Adipocyte (in vitro differentiated cells): Measurements from ENCODE around the gene RPS18.
"Not testable (repeated sequence)": the region's sequence is repeated elsewhere in the genome, so short reads cannot be mapped to it uniquely, and the experiment has no call there.

Source experiments
- DNase-seq: peaks from one replicate; pipeline ENCODE4 v3.0.0-alpha.2; 2015; ENCODE audit warnings: low read depth
- H3K27me3 ChIP-seq: replicated peaks from 2 replicates; pipeline ENCODE4 v1.7.0; 2013; ENCODE audit warnings: mild to moderate bottlenecking, low read length, moderate library complexity; ENCODE audit not compliant: control insufficient read depth, insufficient read depth
- H3K36me3 ChIP-seq: 2 replicates; pipeline ENCODE4 v1.7.0; 2013; ENCODE audit warnings: low read length, mild to moderate bottlenecking, moderate library complexity; ENCODE audit not compliant: control insufficient read depth, insufficient read depth, severe bottlenecking
- H3K4me1 ChIP-seq: 2 replicates; pipeline ENCODE4 v1.7.0; 2013; ENCODE audit warnings: mild to moderate bottlenecking, low read length, moderate library complexity; ENCODE audit not compliant: control insufficient read depth, insufficient read depth
- H3K4me3 ChIP-seq: 2 replicates; pipeline ENCODE4 v1.7.0; 2013; ENCODE audit warnings: mild to moderate bottlenecking, low read length, moderate library complexity
- H3K9ac ChIP-seq: 2 replicates; pipeline ENCODE4 v1.7.0; 2013; ENCODE audit warnings: mild to moderate bottlenecking, low read length, moderate library complexity
- H3K9me3 ChIP-seq: 2 replicates; pipeline ENCODE4 v1.7.0; 2013; ENCODE audit warnings: mild to moderate bottlenecking, low read length, moderate library complexity; ENCODE audit not compliant: control insufficient read depth

RPS18 gene

GRCh38 chr6:33249732-33250630 lies 21.9 kb upstream of the RPS18 start:
- DNase-seq = peak; percentile 80
- H3K9ac ChIP-seq = peak overlapping the region; percentile 98

GRCh38 chr6:33250731-33251130 lies 21.1 kb upstream of the RPS18 start:
- H3K4me3 ChIP-seq = peak overlapping the region; percentile 90
- H3K4me1 ChIP-seq = peaks cover 46% of the 10 kb centered on the region
- H3K27me3 ChIP-seq = no peaks in the 10 kb centered on the region
- peaks cover 15% of the 10 kb centered on the region for H3K36me3 ChIP-seq
- no peaks in the 10 kb centered on the region for H3K9me3 ChIP-seq
- peak overlapping the region; percentile 98 for H3K9ac ChIP-seq
- DNase-seq = no peak

More at GRCh38 chr6:33249732-33250630, 21.9 kb upstream of the RPS18 start:
- no peaks in the 10 kb centered on the region for H3K27me3 ChIP-seq
- H3K36me3 ChIP-seq = peaks cover 11% of the 10 kb centered on the region
- no peaks in the 10 kb centered on the region for H3K9me3 ChIP-seq
- peak overlapping the region; percentile 90 for H3K4me3 ChIP-seq
- H3K4me1 ChIP-seq = peaks cover 46% of the 10 kb centered on the region

- H3K4me1 ChIP-seq = peaks cover 46% of the 10 kb centered on the region
- H3K4me3 ChIP-seq = no peak overlapping the region
- no peak overlapping the region for H3K9ac ChIP-seq
- no peaks in the 10 kb centered on the region for H3K9me3 ChIP-seq
- H3K36me3 ChIP-seq = peaks cover 15% of the 10 kb centered on the region
- no peaks in the 10 kb centered on the region for H3K27me3 ChIP-seq
- no peak for DNase-seq
These were observed 20.4 kb upstream of the RPS18 start for GRCh38 chr6:33251395-33252012.

GRCh38 chr6:33252759-33253158 lies 19.1 kb upstream of the RPS18 start:
- Histone ChIP-seq H3K9ac (no peak overlapping the region), H3K4me1 (peaks cover 43% of the 10 kb centered on the region), H3K36me3 (peaks cover 19% of the 10 kb centered on the region), H3K27me3 (no peaks in the 10 kb centered on the region), H3K4me3 (no peak overlapping the region), H3K9me3 (no peaks in the 10 kb centered on the region)
- DNase-seq = peak; percentile 39

- DNase-seq = no peak
- Histone ChIP-seq H3K4me1 (peaks cover 33% of the 10 kb centered on the region), H3K27me3 (no peaks in the 10 kb centered on the region), H3K9me3 (no peaks in the 10 kb centered on the region), H3K9ac (no peak overlapping the region), H3K4me3 (no peak overlapping the region), H3K36me3 (peaks cover 30% of the 10 kb centered on the region)
These were observed 17.3 kb upstream of the RPS18 start for GRCh38 chr6:33254591-33254990.

GRCh38 chr6:33259032-33259431 lies 12.8 kb upstream of the RPS18 start:
- Histone ChIP-seq H3K9ac (no peak overlapping the region), H3K4me3 (no peak overlapping the region), H3K9me3 (no peaks in the 10 kb centered on the region), H3K36me3 (peaks cover 53% of the 10 kb centered on the region), H3K4me1 (peaks cover 7% of the 10 kb centered on the region), H3K27me3 (no peaks in the 10 kb centered on the region)
- DNase-seq = no peak

GRCh38 chr6:33262490-33262889 lies 9.4 kb upstream of the RPS18 start:
- not testable (repeated sequence) for H3K4me1 ChIP-seq, H3K27me3 ChIP-seq, DNase-seq, H3K9ac ChIP-seq, H3K9me3 ChIP-seq, H3K4me3 ChIP-seq
- peaks cover 75% of the 10 kb centered on the region for H3K36me3 ChIP-seq

- Histone ChIP-seq H3K36me3 (peaks cover 82% of the 10 kb centered on the region), H3K27me3 (no peaks in the 10 kb centered on the region)
These were observed 7.9 kb upstream of the RPS18 start for GRCh38 chr6:33264015-33264414.

GRCh38 chr6:33271117-33271467 lies 783 bp upstream of the RPS18 start:
- peak overlapping the region; percentile 87 for H3K4me3 ChIP-seq
- peaks cover 69% of the 10 kb centered on the region for H3K36me3 ChIP-seq
- no peaks in the 10 kb centered on the region for H3K27me3 ChIP-seq
- no peaks in the 10 kb centered on the region for H3K9me3 ChIP-seq
- peaks cover 38% of the 10 kb centered on the region for H3K4me1 ChIP-seq
- no peak for DNase-seq
- H3K9ac ChIP-seq = peak overlapping the region; percentile 98

More at GRCh38 chr6:33264015-33264414, 7.9 kb upstream of the RPS18 start:
- DNase-seq = no peak
- peaks cover 7% of the 10 kb centered on the region for H3K4me1 ChIP-seq
- H3K9me3 ChIP-seq = no peaks in the 10 kb centered on the region
- no peak overlapping the region for H3K4me3 ChIP-seq
- no peak overlapping the region for H3K9ac ChIP-seq

GRCh38 chr6:33272275-33273128 lies 627 bp downstream of the RPS18 start:
- peaks cover 46% of the 10 kb centered on the region for H3K4me1 ChIP-seq
- peak overlapping the region; percentile 98 for H3K9ac ChIP-seq
- peaks cover 61% of the 10 kb centered on the region for H3K36me3 ChIP-seq
- H3K27me3 ChIP-seq = no peaks in the 10 kb centered on the region
- H3K4me3 ChIP-seq = peak overlapping the region; percentile 87
- H3K9me3 ChIP-seq = no peaks in the 10 kb centered on the region
- DNase-seq = no peak
